Stimulated activated naive CD8-positive, alpha-beta T cell treated with anti-CD3 and anti-CD28 coated beads, Interleukin-15, Interleukin-2, amounts not matched to agents 100 ng/mL and 50 ng/mL, for 24 hours (primary cell): Measurements from ENCODE around the gene CAST.

Source experiments
- H3K27ac Mint-ChIP-seq: one replicate; pipeline ENCODE4 v1.8.0; 2021; ENCODE audit warnings: mild to moderate bottlenecking, mixed read lengths
- H3K27me3 Mint-ChIP-seq: one replicate; pipeline ENCODE4 v1.8.0; 2021; ENCODE audit warnings: mixed read lengths
- H3K36me3 Mint-ChIP-seq: one replicate; pipeline ENCODE4 v1.8.0; 2021; ENCODE audit warnings: low read depth, mixed read lengths
- H3K4me1 Mint-ChIP-seq: one replicate; pipeline ENCODE4 v1.8.0; 2021; ENCODE audit warnings: low read depth, mixed read lengths
- H3K4me3 Mint-ChIP-seq: one replicate; pipeline ENCODE4 v1.8.0; 2021; ENCODE audit warnings: mild to moderate bottlenecking, mixed read lengths
- H3K9me3 Mint-ChIP-seq: one replicate; pipeline ENCODE4 v1.8.0; 2021; ENCODE audit warnings: mixed read lengths

Gene CAST

GRCh38 chr5:96750110-96750822 lies 88.1 kb downstream of the CAST start:
- no peaks in the 10 kb centered on the region for H3K27me3 Mint-ChIP-seq
- peaks cover 20% of the 10 kb centered on the region for H3K4me1 Mint-ChIP-seq
- H3K27ac Mint-ChIP-seq: no peak overlapping the region
- no peaks in the 10 kb centered on the region for H3K9me3 Mint-ChIP-seq
- peaks cover 50% of the 10 kb centered on the region for H3K36me3 Mint-ChIP-seq
- H3K4me3 Mint-ChIP-seq: no peak overlapping the region

GRCh38 chr5:96751203-96752169 lies 89.3 kb downstream of the CAST start:
- Mint-ChIP-seq H3K9me3 (no peaks in the 10 kb centered on the region), H3K4me1 (peaks cover 11% of the 10 kb centered on the region), H3K27ac (peak overlapping the region; percentile 7), H3K27me3 (no peaks in the 10 kb centered on the region), H3K4me3 (no peak overlapping the region), H3K36me3 (peaks cover 46% of the 10 kb centered on the region)

- Mint-ChIP-seq H3K27ac (no peak overlapping the region), H3K4me1 (peaks cover 16% of the 10 kb centered on the region), H3K36me3 (peaks cover 52% of the 10 kb centered on the region), H3K4me3 (no peak overlapping the region), H3K9me3 (no peaks in the 10 kb centered on the region), H3K27me3 (no peaks in the 10 kb centered on the region)
Measured at GRCh38 chr5:96752341-96753016, 90.3 kb downstream of the CAST start.

GRCh38 chr5:96753017-96753397 lies 90.8 kb downstream of the CAST start:
- Mint-ChIP-seq H3K4me1 (peaks cover 16% of the 10 kb centered on the region), H3K4me3 (no peak overlapping the region), H3K36me3 (peaks cover 52% of the 10 kb centered on the region), H3K27ac (no peak overlapping the region), H3K27me3 (no peaks in the 10 kb centered on the region), H3K9me3 (no peaks in the 10 kb centered on the region)

GRCh38 chr5:96753848-96754247 lies 91.7 kb downstream of the CAST start:
- peaks cover 56% of the 10 kb centered on the region for H3K36me3 Mint-ChIP-seq
- H3K9me3 Mint-ChIP-seq: no peaks in the 10 kb centered on the region
- peaks cover 13% of the 10 kb centered on the region for H3K4me1 Mint-ChIP-seq
- H3K27me3 Mint-ChIP-seq: no peaks in the 10 kb centered on the region
- H3K27ac Mint-ChIP-seq: no peak overlapping the region
- H3K4me3 Mint-ChIP-seq: no peak overlapping the region

- no peaks in the 10 kb centered on the region for H3K27me3 Mint-ChIP-seq
- H3K4me3 Mint-ChIP-seq: no peak overlapping the region
- no peaks in the 10 kb centered on the region for H3K9me3 Mint-ChIP-seq
- peaks cover 59% of the 10 kb centered on the region for H3K36me3 Mint-ChIP-seq
- H3K4me1 Mint-ChIP-seq: peaks cover 10% of the 10 kb centered on the region
- no peak overlapping the region for H3K27ac Mint-ChIP-seq
Measured at GRCh38 chr5:96755851-96756250, 93.7 kb downstream of the CAST start.

- H3K36me3 Mint-ChIP-seq: peaks cover 59% of the 10 kb centered on the region
Measured at GRCh38 chr5:96756985-96757384, 94.8 kb downstream of the CAST start.

GRCh38 chr5:96758621-96759020 lies 96.4 kb downstream of the CAST start:
- no peaks in the 10 kb centered on the region for H3K27me3 Mint-ChIP-seq
- no peak overlapping the region for H3K27ac Mint-ChIP-seq
- no peaks in the 10 kb centered on the region for H3K9me3 Mint-ChIP-seq
- H3K4me1 Mint-ChIP-seq: peaks cover 4% of the 10 kb centered on the region
- H3K36me3 Mint-ChIP-seq: peaks cover 63% of the 10 kb centered on the region
- H3K4me3 Mint-ChIP-seq: no peak overlapping the region

More at GRCh38 chr5:96756985-96757384, 94.8 kb downstream of the CAST start:
- Mint-ChIP-seq H3K9me3 (no peaks in the 10 kb centered on the region), H3K27ac (no peak overlapping the region), H3K4me3 (no peak overlapping the region), H3K27me3 (no peaks in the 10 kb centered on the region), H3K4me1 (peaks cover 4% of the 10 kb centered on the region)

- peaks cover 65% of the 10 kb centered on the region for H3K36me3 Mint-ChIP-seq
- no peaks in the 10 kb centered on the region for H3K27me3 Mint-ChIP-seq
- no peak overlapping the region for H3K27ac Mint-ChIP-seq
- H3K4me3 Mint-ChIP-seq: no peak overlapping the region
- no peaks in the 10 kb centered on the region for H3K9me3 Mint-ChIP-seq
- peaks cover 4% of the 10 kb centered on the region for H3K4me1 Mint-ChIP-seq
Measured at GRCh38 chr5:96761618-96762017, 99.4 kb downstream of the CAST start.

GRCh38 chr5:96763026-96763425 lies 100.8 kb downstream of the CAST start:
- H3K4me3 Mint-ChIP-seq: no peak overlapping the region
- no peak overlapping the region for H3K27ac Mint-ChIP-seq
- no peaks in the 10 kb centered on the region for H3K4me1 Mint-ChIP-seq
- no peaks in the 10 kb centered on the region for H3K9me3 Mint-ChIP-seq
- H3K36me3 Mint-ChIP-seq: peaks cover 63% of the 10 kb centered on the region
- H3K27me3 Mint-ChIP-seq: no peaks in the 10 kb centered on the region

- no peaks in the 10 kb centered on the region for H3K9me3 Mint-ChIP-seq
- H3K4me3 Mint-ChIP-seq: no peak overlapping the region
- no peak overlapping the region for H3K27ac Mint-ChIP-seq
- H3K27me3 Mint-ChIP-seq: no peaks in the 10 kb centered on the region
- peaks cover 67% of the 10 kb centered on the region for H3K36me3 Mint-ChIP-seq
- no peaks in the 10 kb centered on the region for H3K4me1 Mint-ChIP-seq
Measured at GRCh38 chr5:96765043-96765442, 102.9 kb downstream of the CAST start.

- no peaks in the 10 kb centered on the region for H3K27me3 Mint-ChIP-seq
- peaks cover 12% of the 10 kb centered on the region for H3K4me1 Mint-ChIP-seq
- peak overlapping the region; percentile 67 for H3K27ac Mint-ChIP-seq
- no peak overlapping the region for H3K4me3 Mint-ChIP-seq
- peaks cover 78% of the 10 kb centered on the region for H3K36me3 Mint-ChIP-seq
- H3K9me3 Mint-ChIP-seq: no peaks in the 10 kb centered on the region
Measured at GRCh38 chr5:96768708-96769251, 106.6 kb downstream of the CAST start.

GRCh38 chr5:96771395-96771794 lies 109.2 kb downstream of the CAST start:
- no peaks in the 10 kb centered on the region for H3K27me3 Mint-ChIP-seq
- H3K4me3 Mint-ChIP-seq: no peak overlapping the region
- H3K4me1 Mint-ChIP-seq: peaks cover 12% of the 10 kb centered on the region
- peaks cover 83% of the 10 kb centered on the region for H3K36me3 Mint-ChIP-seq
- H3K27ac Mint-ChIP-seq: peak overlapping the region; percentile 50
- no peaks in the 10 kb centered on the region for H3K9me3 Mint-ChIP-seq

GRCh38 chr5:96772111-96772510 lies 109.9 kb downstream of the CAST start:
- H3K27ac Mint-ChIP-seq: peak overlapping the region; percentile 56
- peaks cover 83% of the 10 kb centered on the region for H3K36me3 Mint-ChIP-seq
- H3K9me3 Mint-ChIP-seq: no peaks in the 10 kb centered on the region
- H3K4me1 Mint-ChIP-seq: peaks cover 12% of the 10 kb centered on the region
- H3K27me3 Mint-ChIP-seq: no peaks in the 10 kb centered on the region
- H3K4me3 Mint-ChIP-seq: no peak overlapping the region
